Peyer's patch (tissue), 4 donors: Measurements from ENCODE around the gene RXRA. TPM values are rescaled to one million over a fixed set of nuclear protein-coding genes. Genes with fewer than 3 reads are reported as not detected.

Source experiments
- DNase-seq, 3 donors: peaks; one replicate each; pipeline ENCODE4 v3.0.0-alpha.2; 2017 to 2019
- H3K27ac ChIP-seq, 4 donors: fragments of 200-600 bp; sonication (generic); one replicate each; pipeline ENCODE4 v1.5.1; 2016 to 2019
- H3K27me3 ChIP-seq, 2 donors: fragments of 200-600 bp; sonication (generic); one replicate each; pipeline ENCODE4 v1.5.1; 2019
- H3K36me3 ChIP-seq, 3 donors: fragments of 200-600 bp; sonication (generic); one replicate each; pipeline ENCODE4 v1.5.1; 2016 to 2019
- H3K4me1 ChIP-seq, 4 donors: fragments of 200-600 bp; sonication (generic); one replicate each; pipeline ENCODE4 v1.5.1; 2016 to 2019
- H3K4me3 ChIP-seq, 4 donors: fragments of 200-600 bp; sonication (generic); 1 replicate in 3 of 4; 2 replicates in 1 of 4; pipeline ENCODE4 v1.5.1; 2016 to 2019; ENCODE audit warnings: mild to moderate bottlenecking in 1 of 4
- H3K9me3 ChIP-seq, 4 donors: fragments of 200-600 bp; sonication (generic); one replicate each; pipeline ENCODE4 v1.5.1; 2016 to 2019; ENCODE audit warnings: mild to moderate bottlenecking in 1 of 4
- CTCF ChIP-seq, 6 experiments: fragments of 450-650 bp in 4 of 6; fragments of 200-600 bp in 2 of 6; sonication (generic) in 1 of 6; IDR thresholded peaks; one replicate each; pipeline ENCODE4 v1.5.1; 2017 to 2019; ENCODE audit warnings: antibody characterized with exemption in 6 of 6, mild to moderate bottlenecking in 3 of 6, moderate library complexity in 1 of 6
- POLR2A ChIP-seq, 2 donors: fragments of 450-650 bp; IDR thresholded peaks; one replicate each; pipeline ENCODE4 v1.5.1; 2017; ENCODE audit warnings: antibody characterized with exemption in 2 of 2, mild to moderate bottlenecking in 2 of 2, moderate library complexity in 2 of 2
- total RNA-seq, 4 donors: library from RNA; depleted of rRNA; stranded (reverse); fragments of >200 nt; gene quantifications; one replicate each; pipeline ENCODE4 v1.1.0, GENCODE V29; 2016

The RXRA gene
- total RNA-seq, 4 donors from 2014 or later, result 54.5 to 83.6 (median 65.4) TPM

GRCh38 chr9:134344800-134345310, 18.6 kb downstream of the RXRA start:
- Histone ChIP-seq H3K4me1 (peaks cover 0 to 96% (median 17%) of the 10 kb centered on the region in 4 donors), H3K27ac (peak overlapping the region in 3 of 4 donors; percentile 3 to 46 (median 38)), H3K36me3 (no peaks in the 10 kb centered on the region), H3K4me3 (no peak overlapping the region), H3K27me3 (no peaks in the 10 kb centered on the region), H3K9me3 (no peaks in the 10 kb centered on the region)
- TF ChIP-seq CTCF (IDR thresholded peaks at IDR 0.05), result no peak
- no peak for TF ChIP-seq POLR2A (IDR thresholded peaks at IDR 0.05)
- no peak for DNase-seq

- no peak for DNase-seq
- H3K36me3 ChIP-seq, result no peaks in the 10 kb centered on the region
- H3K4me1 ChIP-seq, result peaks cover 0 to 96% (median 12%) of the 10 kb centered on the region in 4 donors
- TF ChIP-seq CTCF (IDR thresholded peaks at IDR 0.05), result no peak
- no peak for TF ChIP-seq POLR2A (IDR thresholded peaks at IDR 0.05)
- no peak overlapping the region for H3K4me3 ChIP-seq
- no peaks in the 10 kb centered on the region for H3K27me3 ChIP-seq
- H3K27ac ChIP-seq, result no peak overlapping the region
- no peaks in the 10 kb centered on the region for H3K9me3 ChIP-seq
These were observed 19.5 kb downstream of the RXRA start for GRCh38 chr9:134345737-134346136.

- DNase-seq, result no peak
- peaks cover 0 to 96% (median 8%) of the 10 kb centered on the region in 4 donors for H3K4me1 ChIP-seq
- H3K4me3 ChIP-seq, result no peak overlapping the region
These were observed 19.9 kb downstream of the RXRA start for GRCh38 chr9:134346151-134346550.

GRCh38 chr9:134346840-134347583, 20.8 kb downstream of the RXRA start:
- Histone ChIP-seq H3K27me3 (no peaks in the 10 kb centered on the region), H3K9me3 (no peaks in the 10 kb centered on the region), H3K4me3 (no peak overlapping the region), H3K4me1 (peaks cover 0 to 95% (median under 1%) of the 10 kb centered on the region in 4 donors), H3K27ac (no peak overlapping the region), H3K36me3 (no peaks in the 10 kb centered on the region)
- DNase-seq, result no peak
- TF ChIP-seq POLR2A (IDR thresholded peaks at IDR 0.05) (no peak), CTCF (IDR thresholded peaks at IDR 0.05) (no peak)

More at GRCh38 chr9:134346151-134346550, 19.9 kb downstream of the RXRA start:
- H3K36me3 ChIP-seq, result no peaks in the 10 kb centered on the region
- no peaks in the 10 kb centered on the region for H3K27me3 ChIP-seq
- TF ChIP-seq CTCF (IDR thresholded peaks at IDR 0.05) (no peak), POLR2A (IDR thresholded peaks at IDR 0.05) (no peak)
- no peak overlapping the region for H3K27ac ChIP-seq
- H3K9me3 ChIP-seq, result no peaks in the 10 kb centered on the region

GRCh38 chr9:134347996-134348395, 21.7 kb downstream of the RXRA start:
- H3K4me1 ChIP-seq, result peaks cover 0 to 95% (median 0%) of the 10 kb centered on the region in 4 donors
- no peaks in the 10 kb centered on the region for H3K36me3 ChIP-seq
- no peak overlapping the region for H3K27ac ChIP-seq
- no peaks in the 10 kb centered on the region for H3K9me3 ChIP-seq
- TF ChIP-seq POLR2A (IDR thresholded peaks at IDR 0.05), result no peak
- no peak for TF ChIP-seq CTCF (IDR thresholded peaks at IDR 0.05)
- H3K27me3 ChIP-seq, result no peaks in the 10 kb centered on the region
- DNase-seq, result no peak
- H3K4me3 ChIP-seq, result no peak overlapping the region
